Heart right ventricle (tissue), 16 donors: ENCODE measurements around the gene CIDEB. TPM values are rescaled to one million over a fixed set of nuclear protein-coding genes. Genes with fewer than 3 reads are reported as not detected.

Experiments
- ATAC-seq, 8 donors: fragments of 200-7000 bp; cut with Tn5 transposase; one replicate each; pipeline ENCODE4 v1.9.1; 2020; ENCODE audit warnings: mild to moderate bottlenecking in 8 of 8, moderate library complexity in 8 of 8, moderate number of reproducible peaks in 1 of 8
- DNase-seq, 2 donors: peaks; one replicate each; pipeline ENCODE4 v3.0.0-alpha.2; 2020
- H3K27ac ChIP-seq, 10 donors: fragments of 200-600 bp; sonication (generic) in 2 of 10; one replicate each; pipeline versions ENCODE4 v1.5.0 to v1.8.0; 2020 to 2022; ENCODE audit warnings: mild to moderate bottlenecking in 3 of 10
- H3K27me3 ChIP-seq, 7 donors: fragments of 200-600 bp; one replicate each; pipeline ENCODE4 v1.8.0; 2021 to 2022; ENCODE audit warnings: mild to moderate bottlenecking in 2 of 7
- H3K36me3 ChIP-seq, 9 donors: fragments of 200-600 bp; sonication (generic) in 1 of 9; one replicate each; pipeline versions ENCODE4 v1.5.0 to v1.8.0; 2020 to 2022; ENCODE audit warnings: mild to moderate bottlenecking in 2 of 9
- H3K4me1 ChIP-seq, 9 donors: fragments of 200-600 bp; sonication (generic) in 1 of 9; one replicate each; pipeline versions ENCODE4 v1.5.0 to v1.8.0; 2020 to 2022; ENCODE audit warnings: mild to moderate bottlenecking in 4 of 9
- H3K4me3 ChIP-seq, 10 donors: fragments of 200-600 bp; sonication (generic) in 2 of 10; one replicate each; pipeline versions ENCODE4 v1.5.0 to v1.8.0; 2020 to 2022; ENCODE audit warnings: mild to moderate bottlenecking in 7 of 10, moderate library complexity in 2 of 10
- H3K9me3 ChIP-seq, 11 donors: fragments of 200-600 bp in 10 of 11; sonication (generic) in 2 of 11; one replicate each; pipeline versions ENCODE4 v1.5.0 to v1.8.0; 2013 to 2022; ENCODE audit warnings: mild to moderate bottlenecking in 2 of 11, control low read depth in 1 of 11, moderate library complexity in 1 of 11
- WGBS, 2 donors: extraction: QIAGEN DNeasy Blood & Tissue Kit; methylation state at CpG; one replicate each; pipeline ENCODE4 v1.1.7; 2013; ENCODE audit warnings: inconsistent platforms in 1 of 2; 5-methylcytosine and 5-hydroxymethylcytosine counted together
- intact Hi-C, 10 donors: fragments of 100-400 bp; cut with DNase I; formaldehyde crosslinking; loops; one replicate each; pipeline versions ENCODE4 v1.11.1 to v1.14.2; 2022
- polyA plus RNA-seq, 2 donors: library from polyadenylated mRNA; stranded (reverse); fragments of 200-250 nt; gene quantifications; one replicate each; pipeline ENCODE4 v1.2.3, GENCODE V29; 2013
- total RNA-seq, 10 donors: library from RNA; stranded (reverse); fragmentation: NEBNext Ultra II Directional in 3 of 10; extraction: Animal tissue kit (Norgen Biotek cat#: 25700) in 3 of 10; gene quantifications; one replicate each; pipeline versions ENCODE4 v1.2.1 to v1.2.4, GENCODE V29; 2021 to 2023
- TF ChIP-seq, protein P1 (sequence below), 9 donors: fragments of 200-600 bp; sonication (generic) in 2 of 9; IDR thresholded peaks; one replicate each; pipeline versions ENCODE4 v1.5.0 to v1.8.0; 2021 to 2022; ENCODE audit warnings: antibody characterized with exemption in 9 of 9, mild to moderate bottlenecking in 5 of 9, moderate library complexity in 1 of 9
- donor health status: Arrhythmogenic right ventricular cardiomyopathy.
- donor health status: ischemic (EF 13 %, LVEDD 7.1; RV severe dilation, severe dysfunction).
- donor health status: healthy with polysubstance abuse.
- donor health status: DM: no; HTN: yes; CAD: no.
- donor health status: DM: no; HTN: no; CAD: no.
- donor health status: ischemic (EF 25% LVEDD 6.9; RV normal size, moderate dysfunction).
- donor health status: ischemic (EF 25% LVEDD 5.7; RV mildly dilated, moderate dysfunction).
- donor health status: healthy.
- donor health status: DM: yes; HTN: yes; CAD: no.
- donor health status: Ischemic cardiomyopathy.
- donor health status: ischemic (EF 35%, LVEDD 5.7; RV mildly dilated, moderate dysfunction).
- donor health status: nonischemic (EF 11% LVEDD 7.7; RV severe dilation, severe dysfunction).
- donor health status: DM: yes; HTN: yes; CAD: no.
- donor health status: PGD.
- donor health status: ischemic (EF 29% LVEDD 5.4; RV normal size, mild dysfunction).
- donor health status: nonischemic (EF 23%, LVEDD 6.1; RV moderate dilation, normal function).

The CIDEB gene
- total and polyA plus RNA-seq, 12 donors, result 1.9 to 6.0 (median 3.7) TPM

GRCh38 chr14:24266344-24267244 is 41.2 kb downstream of the CIDEB start:
- no peak for ATAC-seq
- Histone ChIP-seq H3K9me3 (no peaks in the 10 kb centered on the region), H3K4me3 (no peak overlapping the region), H3K27me3 (no peaks in the 10 kb centered on the region), H3K36me3 (peaks cover 0 to 49% (median 0%) of the 10 kb centered on the region in 9 donors), H3K4me1 (peaks cover 0 to 8% (median 5%) of the 10 kb centered on the region in 9 donors), H3K27ac (no peak overlapping the region)
- intact Hi-C loops, result no loop called here
- TF ChIP-seq, protein P1, sequence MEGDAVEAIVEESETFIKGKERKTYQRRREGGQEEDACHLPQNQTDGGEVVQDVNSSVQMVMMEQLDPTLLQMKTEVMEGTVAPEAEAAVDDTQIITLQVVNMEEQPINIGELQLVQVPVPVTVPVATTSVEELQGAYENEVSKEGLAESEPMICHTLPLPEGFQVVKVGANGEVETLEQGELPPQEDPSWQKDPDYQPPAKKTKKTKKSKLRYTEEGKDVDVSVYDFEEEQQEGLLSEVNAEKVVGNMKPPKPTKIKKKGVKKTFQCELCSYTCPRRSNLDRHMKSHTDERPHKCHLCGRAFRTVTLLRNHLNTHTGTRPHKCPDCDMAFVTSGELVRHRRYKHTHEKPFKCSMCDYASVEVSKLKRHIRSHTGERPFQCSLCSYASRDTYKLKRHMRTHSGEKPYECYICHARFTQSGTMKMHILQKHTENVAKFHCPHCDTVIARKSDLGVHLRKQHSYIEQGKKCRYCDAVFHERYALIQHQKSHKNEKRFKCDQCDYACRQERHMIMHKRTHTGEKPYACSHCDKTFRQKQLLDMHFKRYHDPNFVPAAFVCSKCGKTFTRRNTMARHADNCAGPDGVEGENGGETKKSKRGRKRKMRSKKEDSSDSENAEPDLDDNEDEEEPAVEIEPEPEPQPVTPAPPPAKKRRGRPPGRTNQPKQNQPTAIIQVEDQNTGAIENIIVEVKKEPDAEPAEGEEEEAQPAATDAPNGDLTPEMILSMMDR (IDR thresholded peaks at IDR 0.05), result no peak
- no peak for DNase-seq
- WGBS, 2 donors, result 90 to 93% methylated on average over 18 of the region's 18 CpGs

DNA sequence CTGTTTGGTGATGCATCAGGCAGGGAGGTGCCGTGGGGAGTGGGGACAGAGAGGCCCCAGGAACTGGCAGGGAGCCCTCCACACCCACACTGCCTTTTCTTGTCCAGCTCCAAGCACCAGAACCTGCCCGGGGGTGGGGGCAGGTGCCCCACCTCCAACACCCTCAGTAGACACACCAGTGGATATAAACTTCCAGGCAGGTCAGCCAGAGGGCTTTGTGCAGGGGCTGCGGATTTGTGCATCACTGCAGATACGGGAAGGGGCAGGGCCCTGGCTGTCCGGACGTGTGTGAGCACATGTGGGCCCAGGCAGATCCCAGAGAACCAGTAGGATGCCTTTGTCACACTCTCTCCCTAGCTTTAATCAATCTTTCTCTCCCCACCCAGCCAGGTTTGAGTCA is 43.5 kb downstream of the CIDEB start:
- Histone ChIP-seq H3K27me3 (no peaks in the 10 kb centered on the region), H3K4me3 (no peak overlapping the region), H3K9me3 (no peaks in the 10 kb centered on the region), H3K4me1 (no peaks in the 10 kb centered on the region), H3K27ac (no peak overlapping the region), H3K36me3 (peaks cover 0 to 43% (median 0%) of the 10 kb centered on the region in 9 donors)
- TF ChIP-seq, protein P1 (IDR thresholded peaks at IDR 0.05), result no peak
- ATAC-seq, result no peak
- no peak for DNase-seq
- intact Hi-C loops, result no loop called here
- 84 to 92% methylated on average over 6 of the region's 6 CpGs for WGBS, 2 donors

DNA sequence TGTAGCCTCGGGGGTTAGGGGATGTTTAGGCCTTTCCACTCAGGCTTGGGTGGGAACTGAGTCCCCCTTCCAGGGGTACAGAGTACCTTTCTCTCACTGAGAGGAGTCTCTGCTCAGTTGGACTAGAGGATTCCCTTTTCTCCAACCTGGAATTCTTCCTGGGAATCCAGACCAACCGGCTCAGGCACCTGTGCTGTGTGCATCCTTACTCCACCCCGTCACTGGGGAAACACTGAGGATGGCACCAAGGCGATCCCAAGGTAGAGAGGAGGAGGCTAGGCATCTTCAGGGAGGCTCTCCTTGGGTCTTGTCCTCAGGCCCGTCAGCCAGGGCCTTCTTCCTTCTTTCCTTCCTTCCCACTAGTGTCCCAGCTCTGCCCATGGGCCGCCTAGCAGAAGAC is 43.9 kb downstream of the CIDEB start:
- WGBS, 2 donors, result 80 to 86% methylated on average over 6 of the region's 6 CpGs
- Histone ChIP-seq H3K9me3 (no peaks in the 10 kb centered on the region), H3K27me3 (no peaks in the 10 kb centered on the region), H3K4me1 (no peaks in the 10 kb centered on the region), H3K36me3 (peaks cover 0 to 39% (median 0%) of the 10 kb centered on the region in 9 donors), H3K4me3 (no peak overlapping the region), H3K27ac (no peak overlapping the region)
- intact Hi-C loops, result no loop called here
- TF ChIP-seq, protein P1 (IDR thresholded peaks at IDR 0.05), result no peak
- no peak for DNase-seq
- ATAC-seq, result no peak

DNA sequence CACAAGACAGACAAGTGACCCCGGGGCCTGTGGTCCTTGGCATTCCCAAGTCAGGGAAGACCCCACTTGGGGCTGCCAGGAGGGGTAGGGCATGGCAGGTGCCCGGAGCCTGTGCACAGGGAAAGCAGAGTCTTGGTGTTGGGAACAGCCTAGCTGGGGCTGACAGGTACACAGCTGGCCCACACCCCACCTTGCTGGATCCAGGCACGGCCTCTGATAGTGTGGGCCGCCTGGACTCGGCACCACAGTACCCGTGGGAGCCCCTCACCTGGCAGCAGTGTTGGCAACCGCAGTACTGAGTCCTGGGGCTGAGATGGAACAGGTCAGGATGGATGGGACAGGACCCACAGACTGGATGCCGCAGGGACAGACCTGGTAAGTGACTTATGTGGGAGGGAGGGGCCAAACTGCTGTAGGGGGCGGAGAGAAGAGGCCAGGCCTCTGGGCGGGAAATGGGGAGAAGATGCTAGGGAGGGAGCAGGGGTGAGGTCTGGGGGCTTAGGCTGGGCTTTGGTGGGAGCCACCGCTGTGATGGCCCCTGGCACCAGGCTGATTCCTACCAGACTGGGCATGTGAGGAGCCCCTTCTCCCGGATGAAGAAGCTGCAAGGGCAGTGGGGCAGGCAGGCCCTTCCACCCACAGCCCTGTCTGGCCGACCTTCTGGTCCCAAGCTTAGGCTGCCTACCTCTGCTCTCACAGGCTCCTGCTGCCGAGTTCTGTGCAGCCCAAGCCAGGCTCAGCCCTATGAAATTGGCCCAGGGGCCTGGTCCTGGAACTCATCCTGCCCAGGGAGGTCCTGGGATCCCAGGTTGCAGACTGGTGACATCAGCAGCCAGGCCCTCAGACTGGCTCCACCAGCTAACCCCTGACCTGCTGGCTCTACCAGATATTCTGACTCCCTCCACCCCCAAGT is 44.7 kb downstream of the CIDEB start, which contains the start of gene TGM1:
Gene TGM1 (minus strand): TSS at position 357 of the 913 bp plus-strand sequence. CDS start 825 bp downstream, outside the sequence.
- intact Hi-C loops, result no loop called here
- Histone ChIP-seq H3K27me3 (no peaks in the 10 kb centered on the region), H3K4me1 (no peaks in the 10 kb centered on the region), H3K36me3 (peaks cover 0 to 32% (median 0%) of the 10 kb centered on the region in 9 donors), H3K4me3 (no peak within 1 kb of the TSS), H3K9me3 (no peaks in the 10 kb centered on the region), H3K27ac (no peak within 1 kb of the TSS)
- 87 to 88% methylated on average over 14 of the region's 14 CpGs for WGBS, 2 donors
- DNase-seq (no peak), ATAC-seq (peak in 1 of 8 donors; percentile 4)
- TF ChIP-seq, protein P1 (IDR thresholded peaks at IDR 0.05), result no peak
